GM12878 (cell line): Measurements from ENCODE around the gene SLC1A7. TPM values are rescaled to one million over a fixed set of nuclear protein-coding genes. Genes with fewer than 3 reads are reported as not detected.

Experiments
- ATAC-seq: fragments of 200-7000 bp; cut with Tn5 transposase; 3 replicates; pipeline ENCODE4 v1.9.1; 2020; ENCODE audit warnings: mild to moderate bottlenecking, moderate library complexity
- BruUV-seq: library from RNA; stranded (reverse); fragments of 400-500 nt; replicated peaks from 2 replicates; lab custom pipeline; 2021; lab: Mats Ljungman, UMichigan
- CTCF ChIA-PET: fragments of 300-600 bp; sonication (Branson Sonifier 250); formaldehyde crosslinking; extraction: SDS; loops from one replicate; lab custom pipeline; 2021; ENCODE audit warnings: inconsistent platforms; lab: Yijun Ruan, JAX
- POLR2A ChIA-PET: fragments of 350-600 bp; formaldehyde crosslinking; extraction: SDS; loops from one replicate; lab custom pipeline; 2021; ENCODE audit warnings: inconsistent platforms; lab: Charles Lee
- RAD21 ChIA-PET: fragments of 300-600 bp; sonication (Branson Sonifier 250); formaldehyde crosslinking; loops from one replicate; lab custom pipeline; 2023; ENCODE audit warnings: antibody characterized with exemption; ENCODE audit not compliant: unreplicated experiment; lab: Charles Lee
- SMC1A ChIA-PET: fragments of 300-600 bp; sonication (Branson Sonifier 250); formaldehyde crosslinking; loops from one replicate; lab custom pipeline; 2023; ENCODE audit not compliant: unreplicated experiment, uncharacterized antibody; lab: Charles Lee
- DNase-seq: peaks from one replicate; pipeline ENCODE4 v3.0.0-alpha.2; 2011; ENCODE audit warnings: low read depth, low spot score
- FAIRE-seq: peaks from 3 replicates; lab custom pipeline; 2011; peaks lifted over from hg19 to GRCh38; lab: Jason Lieb, UNC
- H2AFZ ChIP-seq: 2 replicates; pipeline ENCODE4 v1.6.0; 2011; ENCODE audit warnings: low read depth, low read length, control low read depth; ENCODE audit not compliant: control insufficient read depth
- H3K27ac ChIP-seq: 2 replicates; pipeline ENCODE4 v1.5.1; 2011; ENCODE audit warnings: control low read depth; ENCODE audit not compliant: control insufficient read depth, insufficient read depth
- H3K27me3 ChIP-seq, 2 experiments: replicated peaks in 1 of 2; 2 replicates each; pipeline versions ENCODE4 v1.6.0 to v1.6.1; 2011; ENCODE audit warnings: low read length in 1 of 2; ENCODE audit not compliant: control insufficient read depth in 2 of 2, insufficient read depth in 2 of 2
- H3K36me3 ChIP-seq, 2 experiments: 2 replicates each; pipeline ENCODE4 v1.5.1; 2011; ENCODE audit warnings: low read length in 1 of 2; ENCODE audit not compliant: control insufficient read depth in 2 of 2, insufficient read depth in 2 of 2
- H3K4me1 ChIP-seq: 2 replicates; pipeline ENCODE4 v1.6.1; 2011; ENCODE audit warnings: mild to moderate bottlenecking, low read length, moderate library complexity, mixed read lengths; ENCODE audit not compliant: control insufficient read depth, insufficient read depth
- H3K4me2 ChIP-seq: 2 replicates; pipeline ENCODE4 v1.6.0; 2011; ENCODE audit warnings: control low read depth; ENCODE audit not compliant: control insufficient read depth, insufficient read depth
- H3K4me3 ChIP-seq: fragments of 200-600 bp; sonication (generic); 2 replicates; pipeline ENCODE4 v1.5.1; 2016
- H3K79me2 ChIP-seq: 2 replicates; pipeline ENCODE4 v1.6.0; 2011; ENCODE audit warnings: low read length; ENCODE audit not compliant: control insufficient read depth, insufficient read depth
- H3K9ac ChIP-seq: 2 replicates; pipeline ENCODE4 v1.8.0; 2011; ENCODE audit warnings: low read length, control low read depth, mixed read lengths; ENCODE audit not compliant: control insufficient read depth, insufficient read depth
- H3K9me3 ChIP-seq: replicated peaks from 3 replicates; pipeline ENCODE4 v1.5.1; 2011; ENCODE audit warnings: mild to moderate bottlenecking, low read length; ENCODE audit not compliant: control insufficient read depth, insufficient read depth
- H4K20me1 ChIP-seq: 2 replicates; pipeline ENCODE4 v1.6.0; 2011; ENCODE audit not compliant: control insufficient read depth, insufficient read depth
- CHD2 ChIP-seq: IDR thresholded peaks from 2 replicates; pipeline ENCODE4 v1.6.1; 2011; ENCODE audit warnings: low read depth, low read length, improper control_type of control experiment, borderline replicate concordance
- MEF2B ChIP-seq: fragments of 450-650 bp; IDR thresholded peaks from 2 replicates; pipeline ENCODE4 v1.6.1; 2018; ENCODE audit warnings: mild to moderate bottlenecking, moderate library complexity; ENCODE audit not compliant: partially characterized antibody, poor library complexity, severe bottlenecking
- NBN ChIP-seq: fragments of 450-650 bp; IDR thresholded peaks from 2 replicates; pipeline ENCODE4 v1.6.1; 2016
- PBX3 ChIP-seq: IDR thresholded peaks from 2 replicates; pipeline ENCODE4 v1.6.1; 2011; ENCODE audit warnings: mild to moderate bottlenecking, low read depth, low read length, moderate library complexity; ENCODE audit not compliant: insufficient replicate concordance
- POLR2A ChIP-seq: IDR thresholded peaks from 2 replicates; pipeline ENCODE4 v1.6.1; 2011; ENCODE audit warnings: low read depth, mild to moderate bottlenecking, low read length
- YBX1 ChIP-seq: fragments of 450-650 bp; IDR thresholded peaks from 2 replicates; pipeline ENCODE4 v1.6.1; 2016; ENCODE audit warnings: antibody characterized with exemption
- WGBS: methylation state at CpG from one replicate; pipeline ENCODE4 v1.1.6; 2016; ENCODE audit warnings: low lambda C conversion rate; ENCODE audit not compliant: insufficient replicate concordance, insufficient coverage; ENCODE audit errors: missing lambda C conversion rate; 5-methylcytosine and 5-hydroxymethylcytosine counted together
- in situ Hi-C: fragments of 300-500 bp; cut with MboI; formaldehyde crosslinking; loops from 9 replicates; pipeline ENCODE4 v1.14.3; 2018; ENCODE audit warnings: mixed read lengths
- intact Hi-C: fragments of 100-400 bp; cut with micrococcal nuclease; formaldehyde crosslinking; loops from one replicate; pipeline ENCODE4 v1.14.2; 2022; ENCODE audit not compliant: unreplicated experiment
- polyA plus RNA-seq, 11 experiments: library from polyadenylated mRNA; depleted of rRNA in 4 of 11; unstranded in 6 of 11; stranded (reverse) in 5 of 11; fragments of >200 nt; fragmentation: Nextera tagmentation in 4 of 11; fragmentation: Illumina TruSeq in 1 of 11; extraction: Ambion mirVana in 4 of 11; extraction: Trizol in 1 of 11; gene quantifications; 1 replicate in 1 of 11; 2 replicates in 10 of 11; pipeline versions ENCODE4 v1.2.1 to v1.2.3, GENCODE V29; 2011 to 2016; ENCODE audit warnings: inconsistent platforms in 2 of 11, missing spikeins in 2 of 11, low read depth in 1 of 11
- total RNA-seq, 4 experiments: library from RNA; depleted of rRNA in 3 of 4; stranded (reverse); fragments of >200 nt in 3 of 4; fragmentation: Illumina TruSeq in 1 of 4; extraction: Trizol in 1 of 4; gene quantifications; 2 replicates each; pipeline versions ENCODE4 v1.2.1 to v1.2.3, GENCODE V29; 2013 to 2021

SLC1A7 gene
- total and polyA plus RNA-seq, 10 of the 15 experiments (the other 5 are each of a cell fraction or from before 2014, with no cell fraction given): not detected

DNA sequence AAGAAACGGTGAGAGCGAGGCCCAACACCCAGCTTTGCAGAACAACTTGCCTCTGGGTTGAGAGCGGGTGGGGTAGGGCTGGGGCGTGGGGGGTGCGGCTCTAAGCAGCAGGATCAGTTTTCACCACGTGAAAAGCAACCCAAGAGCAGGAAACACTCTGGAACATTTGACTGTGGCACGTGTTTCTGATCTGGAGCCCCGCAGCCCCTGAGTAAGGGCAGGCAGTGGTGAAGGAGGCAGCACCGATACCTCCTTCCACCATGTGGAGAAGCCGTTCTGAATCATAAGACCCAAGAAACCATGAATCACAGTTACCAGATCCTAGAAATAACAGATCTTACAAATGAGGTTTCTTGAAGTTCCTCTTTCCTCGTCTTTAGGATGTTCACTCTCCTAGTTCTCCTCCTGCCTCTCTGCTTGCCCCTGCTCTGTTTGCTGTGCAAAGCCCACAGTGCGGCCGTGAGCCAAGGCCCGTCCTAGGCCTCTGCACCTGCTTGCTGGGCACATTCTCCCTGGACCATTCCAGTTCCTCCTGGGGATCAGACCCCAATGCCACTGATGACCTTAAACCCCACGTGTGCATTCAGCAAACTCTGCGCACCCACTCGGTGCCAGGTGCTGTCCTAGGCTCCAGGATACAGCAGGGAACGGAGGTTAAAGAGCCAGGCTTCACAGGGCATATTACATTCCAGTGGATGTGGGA lies 31.9 kb downstream of the SLC1A7 start:
- H4K20me1 ChIP-seq: no peaks in the 10 kb centered on the region
- H3K79me2 ChIP-seq: no peaks in the 10 kb centered on the region
- H3K9ac ChIP-seq: no peak overlapping the region
- no peaks in the 10 kb centered on the region for H3K36me3 ChIP-seq
- no peak overlapping the region for H3K4me3 ChIP-seq
- in situ Hi-C loops: no loop called here
- CTCF ChIA-PET: no interaction called here
- H3K27ac ChIP-seq: no peak overlapping the region
- 26% methylated on average over 15 of the region's 18 CpGs for WGBS
- POLR2A ChIA-PET: no interaction called here
- H3K27me3 ChIP-seq: no peaks in the 10 kb centered on the region
- no peaks in the 10 kb centered on the region for H3K4me1 ChIP-seq
- no peak overlapping the region for H3K4me2 ChIP-seq
- H2AFZ ChIP-seq: no peak overlapping the region
- TF ChIP-seq CHD2 (no peak), NBN (no peak), YBX1 (no peak), MEF2B (no peak), POLR2A (no peak), PBX3 (no peak)
- DNase-seq: no peak
- no peaks in the 10 kb centered on the region; the same call in 2 of the 3 replicates for H3K9me3 ChIP-seq
- RAD21 ChIA-PET: no interaction called here
- ATAC-seq: no peak
- FAIRE-seq: no peak
- intact Hi-C loops: no loop called here
- no TSS peak for BruUV-seq
- SMC1A ChIA-PET: no interaction called here
